ENCODE measurements around the gene CERS4. TPM values are rescaled to one million over a fixed set of nuclear protein-coding genes. Genes with fewer than 3 reads are reported as not detected.

The CERS4 gene
- total and polyA plus RNA-seq, 10 of the 15 experiments (the other 5 are each of a cell fraction or from before 2014, with no cell fraction given), result 0.34 to 62.1 (median 20.7) TPM

- ChIA-PET CTCF (interaction anchor here (1.1 to 2.6 kb wide), 2 partner anchors 84 to 86 kb away, joined by 5 to 15 read pairs; no protein-coding TSS in a partner anchor), RAD21 (ENCODE audit: unreplicated experiment) (no interaction called here), SMC1A (ENCODE audit: uncharacterized antibody, unreplicated experiment) (interaction anchor here (3.4 kb wide), 1 partner anchor 49 kb away, joined by 11 read pairs; no protein-coding TSS in a partner anchor), POLR2A (no interaction called here)
- no peaks in the 10 kb centered on the region for H4K20me1 ChIP-seq (ENCODE audit: control insufficient read depth, insufficient read depth)
- FAIRE-seq, result no peak
- in situ Hi-C loops (cut with MboI), result no loop called here
- no peak overlapping the region for H3K4me2 ChIP-seq (ENCODE audit: control insufficient read depth, insufficient read depth)
- TF ChIP-seq CREB1 (IDR thresholded peaks at IDR 0.05; ENCODE audit: low read depth), result no peak
- peak; percentile 8; the same call in 1 of the 2 replicates for TF ChIP-seq SMC3 (IDR thresholded peaks at IDR 0.05; ENCODE audit: borderline replicate concordance, low read length)
- peak in 1 of 3 experiments; percentile 8; a peak in 1 of 6 replicates for TF ChIP-seq CTCF (IDR thresholded peaks at IDR 0.05 in 2 of 3, conservative IDR thresholded peaks at IDR 0.05 in 1 of 3; ENCODE audit: control insufficient read depth in 2 of 3, extremely low read depth in 1 of 3, insufficient read depth in 1 of 3, low read depth in 3 of 3, low read length in 3 of 3)
- no peaks in the 10 kb centered on the region for H3K79me2 ChIP-seq (ENCODE audit: control insufficient read depth, insufficient read depth, low read length)
- H3K9me3 ChIP-seq (replicated peaks; ENCODE audit: control insufficient read depth, insufficient read depth, low read length), result peaks cover 19% of the 10 kb centered on the region
- no peak for ATAC-seq
- H3K27ac ChIP-seq (ENCODE audit: control insufficient read depth, insufficient read depth), result no peak overlapping the region
- WGBS (ENCODE audit: insufficient coverage, insufficient replicate concordance, low lambda C conversion rate, missing lambda C conversion rate), result 98% methylated on average over 3 of the region's 3 CpGs
- H3K9ac ChIP-seq (ENCODE audit: control insufficient read depth, insufficient read depth, low read length), result no peak overlapping the region
- intact Hi-C loops (cut with micrococcal nuclease; ENCODE audit: unreplicated experiment), result no loop called here
- BruUV-seq (replicated peaks), result no TSS peak
- peaks cover 12% of the 10 kb centered on the region for H3K4me1 ChIP-seq (ENCODE audit: control insufficient read depth, insufficient read depth, low read length)
- no peaks in the 10 kb centered on the region for H3K27me3 ChIP-seq (replicated peaks in 1 of 2; ENCODE audit: control insufficient read depth in 2 of 2, insufficient read depth in 2 of 2, low read length in 1 of 2)
- H2AFZ ChIP-seq (ENCODE audit: control insufficient read depth, low read depth, low read length), result no peak overlapping the region
- DNase-seq (ENCODE audit: low read depth, low spot score), result no peak
- peaks cover 3 to 4% of the 10 kb centered on the region in 2 experiments for H3K36me3 ChIP-seq (ENCODE audit: control insufficient read depth in 2 of 2, insufficient read depth in 2 of 2, low read length in 1 of 2)
- H3K4me3 ChIP-seq, result no peak overlapping the region
These were observed 35.3 kb downstream of the CERS4 start for GRCh38 chr19:8244442-8244841.
